HG03097 (cell line): ENCODE measurements around the gene IL1RN.

ENCODE experiments used
- ATAC-seq: cut with Tn5 transposase; IDR thresholded peaks from one replicate; pipeline ENCODE4 v1.9.1; 2021; ENCODE audit not compliant: unreplicated experiment, low FRiP score

The IL1RN gene

GRCh38 chr2:113171334-113172075, 44.1 kb downstream of the IL1RN start:
- ATAC-seq: no peak

- no peak for ATAC-seq
These were observed 45.5 kb downstream of the IL1RN start for GRCh38 chr2:113172721-113173541.

GRCh38 chr2:113173542-113174375, 46.4 kb downstream of the IL1RN start, which contains the start of gene PSD4:
TSS of gene PSD4 (plus strand) at chr2:113173971. CDS start at chr2:113182457, 8,486 bp downstream.
- peak; percentile 71 for ATAC-seq

DNA sequence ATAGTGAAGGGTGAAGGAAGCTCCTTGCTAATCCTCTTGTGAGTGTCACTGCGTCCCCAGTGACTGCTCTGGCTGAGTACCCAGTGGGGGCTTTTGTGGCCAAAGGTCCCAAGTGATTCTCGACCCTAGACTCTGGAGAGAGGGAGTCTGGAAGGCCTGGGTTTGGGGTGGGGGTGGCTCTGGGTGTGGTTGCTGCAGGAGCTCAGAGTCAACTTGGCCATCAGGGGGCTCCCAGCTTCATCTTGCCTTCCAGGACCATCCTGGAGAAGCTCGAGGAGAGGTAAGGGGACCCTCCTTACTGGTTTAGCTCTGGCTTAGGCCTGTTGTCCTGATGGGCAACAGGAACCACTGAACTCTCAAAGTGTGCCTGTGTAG, 47.0 kb downstream of the IL1RN start:
- ATAC-seq: no peak

DNA sequence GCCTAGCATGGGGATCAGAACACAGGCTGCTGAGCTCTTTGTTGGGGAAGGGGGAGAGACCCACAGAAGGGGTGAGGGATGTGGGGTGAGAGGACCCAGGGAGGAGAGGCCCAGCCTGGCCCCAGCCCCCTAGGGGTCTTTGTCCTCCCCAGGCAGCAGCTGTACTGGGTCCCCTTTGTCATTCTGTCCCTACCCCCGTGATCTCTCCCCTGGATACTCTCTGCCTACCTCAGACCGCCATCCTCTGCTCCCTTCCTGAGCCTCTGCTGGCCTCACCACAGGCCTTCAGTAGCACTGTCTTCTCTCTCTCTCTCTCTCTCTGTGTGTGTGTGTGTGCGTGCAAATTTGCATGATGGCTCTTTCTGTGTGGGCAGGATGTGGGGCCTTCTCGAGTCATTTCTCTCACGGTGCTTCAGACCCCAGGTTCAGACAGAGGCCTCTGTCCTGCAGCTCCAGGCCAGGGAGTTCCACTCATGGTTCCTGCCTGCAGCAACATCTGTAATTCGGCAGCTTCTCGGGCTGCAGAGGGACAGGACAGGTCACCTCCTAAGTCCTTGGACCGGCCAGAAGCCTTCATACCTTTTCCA, 47.7 kb downstream of the IL1RN start:
- ATAC-seq: peak; percentile 53

DNA sequence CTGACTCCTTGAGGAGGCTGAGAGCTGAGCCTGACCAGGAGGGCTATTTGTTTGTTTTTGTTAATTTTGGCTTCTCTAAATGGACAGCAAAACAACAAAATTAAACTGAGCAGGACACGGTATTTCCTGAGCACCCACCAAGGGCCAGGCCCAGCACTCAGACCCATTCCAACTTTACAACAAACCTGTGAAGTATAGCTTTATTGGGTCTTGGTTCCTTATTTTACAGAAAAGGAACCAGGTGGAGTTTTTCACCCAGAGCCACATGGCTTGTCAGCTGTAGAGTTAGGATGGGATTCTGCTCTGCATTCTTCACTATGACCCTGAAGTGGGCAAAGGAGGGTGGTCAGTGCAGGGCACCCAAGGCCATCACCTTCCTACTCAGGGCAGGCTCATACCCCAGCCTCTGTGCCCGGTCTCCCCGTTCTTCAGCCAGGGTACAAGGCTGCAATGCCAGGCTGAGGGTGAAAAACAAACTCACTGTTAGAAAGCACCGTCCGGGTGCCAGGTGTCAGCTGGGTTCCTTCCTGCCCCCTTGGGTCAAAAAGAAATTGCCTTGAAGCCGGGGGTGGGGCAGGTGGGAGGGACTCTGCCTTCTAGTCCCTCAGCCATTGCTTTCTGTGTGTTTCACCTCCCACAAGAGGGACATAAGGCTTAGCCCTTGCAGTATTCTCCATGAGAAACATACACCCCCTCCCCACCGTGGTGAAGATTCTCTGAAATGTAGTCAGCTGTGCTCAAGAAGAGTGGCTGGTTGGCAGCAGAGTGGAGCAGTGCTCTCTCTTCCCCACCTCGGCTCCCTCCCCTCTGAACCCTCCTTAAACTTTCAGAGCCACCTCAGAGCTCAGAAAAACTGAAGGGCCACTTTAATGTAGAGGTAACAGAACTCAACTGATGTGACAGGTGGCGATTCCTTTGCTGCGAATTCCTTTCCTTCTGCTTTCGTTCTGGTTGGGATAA, 48.6 kb downstream of the IL1RN start:
- ATAC-seq: no peak

- no peak for ATAC-seq
These were observed 49.4 kb downstream of the IL1RN start for GRCh38 chr2:113176696-113177355.

DNA sequence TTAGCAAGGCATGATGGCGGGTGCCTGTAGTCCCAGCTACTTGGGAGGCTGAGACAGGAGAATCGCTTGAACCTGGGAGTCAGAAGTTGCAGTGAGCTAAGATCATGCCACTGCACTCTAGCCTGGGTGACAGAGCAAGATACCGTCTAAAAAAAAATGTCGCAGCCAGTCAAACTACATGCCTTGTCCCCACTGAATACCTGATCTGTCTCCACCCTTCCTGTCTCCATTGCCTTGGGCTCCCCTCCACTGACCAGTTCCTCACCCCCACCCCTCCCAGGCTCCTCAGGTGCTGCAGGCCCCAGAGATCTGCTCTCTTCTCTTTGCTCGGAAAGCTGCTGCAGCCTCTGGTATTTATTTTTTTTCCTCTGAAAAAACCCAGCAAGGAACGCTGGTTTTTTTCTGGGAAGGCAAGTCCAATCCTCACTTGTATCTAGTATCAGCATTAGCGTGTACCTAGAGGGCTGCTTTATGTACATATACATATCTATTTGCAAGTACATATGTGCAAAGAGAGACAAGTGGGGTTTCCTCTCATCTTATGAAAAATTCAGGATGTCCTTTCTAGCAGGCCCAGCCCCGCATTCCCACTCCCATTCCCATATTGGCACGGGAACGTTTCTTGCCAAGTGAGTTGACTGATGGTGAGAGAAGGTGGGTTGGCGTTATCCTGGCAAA, 50.8 kb downstream of the IL1RN start:
- no peak for ATAC-seq

DNA sequence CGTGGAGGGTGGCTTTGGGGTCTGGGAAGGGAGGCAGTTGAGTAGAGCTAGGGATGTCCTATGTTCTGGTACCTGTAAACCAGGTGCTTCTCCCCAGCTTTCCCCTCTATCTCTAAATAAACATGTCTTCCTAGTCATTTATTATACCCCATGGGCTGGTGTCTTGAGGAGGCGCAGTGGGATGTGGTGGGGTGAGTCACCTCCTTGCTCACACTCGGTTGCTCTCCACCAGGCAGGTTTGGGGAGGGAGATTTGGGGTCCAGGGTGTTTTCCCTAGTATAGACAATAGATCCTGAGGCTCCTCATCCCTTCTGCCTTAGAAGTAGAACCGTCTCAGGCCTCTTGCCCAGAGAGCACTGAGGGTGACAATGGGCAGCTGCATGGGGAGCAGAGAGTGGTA, 51.5 kb downstream of the IL1RN start:
- no peak for ATAC-seq

- no peak for ATAC-seq
These were observed 52.1 kb downstream of the IL1RN start for GRCh38 chr2:113179446-113180045.

- no peak for ATAC-seq
These were observed 52.9 kb downstream of the IL1RN start for GRCh38 chr2:113180131-113180946.

DNA sequence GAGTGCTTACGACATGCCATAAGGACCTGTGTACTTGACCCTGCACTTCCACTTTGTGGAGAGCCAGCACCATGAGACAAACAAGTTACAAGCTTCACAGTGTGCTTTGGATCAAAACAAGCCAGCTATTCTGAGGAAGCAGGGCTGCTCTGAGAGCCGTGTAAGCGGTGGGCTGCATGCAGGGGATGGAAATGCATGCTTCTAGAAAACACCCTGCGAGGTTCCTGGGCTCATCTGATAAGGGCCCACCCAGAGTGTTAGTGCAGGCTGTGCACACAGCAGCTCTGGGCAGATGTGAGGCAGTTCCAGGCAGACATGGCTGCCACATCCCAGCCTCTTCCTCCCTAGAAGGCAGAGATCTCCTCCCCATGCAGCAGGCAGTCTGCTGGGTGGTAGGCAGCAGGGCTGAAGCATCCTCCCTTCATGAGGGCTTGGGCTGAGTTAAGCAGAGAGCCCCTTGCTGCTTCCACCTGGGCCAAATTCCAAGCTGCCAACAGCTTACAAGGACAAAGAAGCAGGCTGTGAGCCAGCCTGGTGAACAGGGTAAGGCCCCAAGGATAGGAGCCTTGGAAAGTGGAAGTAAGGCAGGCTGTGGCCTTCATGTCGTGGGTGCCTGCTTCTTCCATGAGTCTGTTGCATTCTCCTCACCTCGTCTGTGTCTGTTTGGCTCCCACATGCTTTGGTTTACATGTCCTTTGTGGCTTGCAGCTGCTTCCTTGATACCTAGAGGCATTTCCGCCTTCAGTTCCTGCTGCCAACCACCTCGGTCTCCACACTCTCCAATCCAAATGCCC, 54.1 kb downstream of the IL1RN start:
- no peak for ATAC-seq

DNA sequence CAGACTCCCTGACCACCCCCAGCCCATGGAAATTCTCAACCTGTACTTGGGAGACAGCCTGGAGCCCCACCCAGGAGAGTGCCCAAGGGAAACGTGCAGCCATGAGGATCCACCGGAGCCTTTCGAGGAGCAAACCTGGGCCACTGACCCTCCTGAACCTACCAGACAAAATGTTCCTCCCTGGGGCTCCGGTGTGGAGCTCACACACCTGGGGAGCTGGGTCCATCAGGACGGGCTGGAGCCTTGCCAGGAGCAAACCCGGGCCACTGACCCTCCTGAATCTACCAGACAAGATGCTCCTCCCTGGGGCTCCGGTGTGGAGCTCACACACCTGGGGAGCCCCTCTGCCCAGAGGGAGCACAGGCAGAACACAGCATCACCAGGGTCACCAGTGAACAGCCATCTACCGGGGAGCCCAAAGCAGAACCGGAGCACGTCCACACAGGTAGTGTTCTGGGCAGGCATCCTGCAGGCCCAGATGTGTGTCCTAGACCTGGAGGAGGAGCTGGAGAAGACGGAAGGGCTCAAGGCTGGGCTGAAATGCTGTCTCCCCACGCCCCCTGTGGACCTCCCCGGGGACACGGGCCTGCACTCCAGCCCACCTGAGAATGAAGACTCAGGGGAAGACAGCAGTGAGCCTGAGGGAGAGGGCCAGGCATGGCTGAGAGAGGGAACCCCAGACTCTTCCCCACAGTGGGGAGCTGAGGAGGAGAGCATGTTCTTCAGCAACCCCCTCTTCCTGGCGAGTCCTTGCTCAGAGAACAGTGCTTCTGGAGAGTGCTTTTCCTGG, 55.3 kb downstream of the IL1RN start:
- ATAC-seq: no peak

DNA sequence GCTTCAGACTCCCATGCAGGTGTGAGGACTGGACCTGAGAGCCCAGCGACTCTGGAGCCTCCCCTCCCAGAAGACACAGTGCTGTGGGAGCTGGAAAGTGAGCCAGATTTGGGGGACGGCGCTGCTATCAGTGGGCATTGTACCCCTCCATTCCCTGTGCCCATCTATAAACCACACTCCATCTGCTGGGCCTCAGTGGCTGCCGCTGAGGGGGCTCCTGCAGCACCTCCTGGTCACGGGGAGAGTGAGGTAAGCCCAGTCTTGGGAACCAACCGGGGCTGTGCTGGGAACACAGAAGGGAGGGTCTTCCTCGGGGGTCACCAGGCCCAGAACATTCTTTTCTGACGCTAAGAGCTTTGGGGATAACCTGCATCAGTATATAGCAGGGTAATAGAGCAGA, 55.9 kb downstream of the IL1RN start:
- ATAC-seq: no peak
